Breast epithelium (tissue), 4 donors: Measurements from ENCODE around the gene WIPI1. TPM values are rescaled to one million over a fixed set of nuclear protein-coding genes. Genes with fewer than 3 reads are reported as not detected.

ENCODE experiments used
- DNase-seq, 2 donors: peaks; one replicate each; pipeline ENCODE4 v3.0.0-alpha.2; 2019; ENCODE audit warnings: low spot score in 2 of 2
- H3K27ac ChIP-seq, 2 donors: fragments of 200-600 bp; sonication (generic) in 1 of 2; one replicate each; pipeline ENCODE4 v1.5.1; 2016 to 2019; ENCODE audit warnings: mild to moderate bottlenecking in 1 of 2
- H3K27me3 ChIP-seq, 2 donors: fragments of 200-600 bp; sonication (generic) in 1 of 2; one replicate each; pipeline versions ENCODE4 v1.5.1 to v1.6.0; 2017 to 2019; ENCODE audit warnings: control low read depth in 1 of 2, mild to moderate bottlenecking in 1 of 2
- H3K36me3 ChIP-seq: fragments of 200-600 bp; one replicate; pipeline ENCODE4 v1.5.1; 2019
- H3K4me1 ChIP-seq, 2 donors: fragments of 200-600 bp; sonication (generic); one replicate each; pipeline ENCODE4 v1.5.1; 2016 to 2019; ENCODE audit warnings: control low read depth in 1 of 2
- H3K4me3 ChIP-seq, 3 donors: fragments of 200-600 bp; sonication (generic); 1 replicate in 2 of 3; 2 replicates in 1 of 3; pipeline ENCODE4 v1.5.1; 2016 to 2019; ENCODE audit warnings: mild to moderate bottlenecking in 3 of 3, moderate library complexity in 2 of 3
- H3K9me3 ChIP-seq, 2 donors: fragments of 200-600 bp; sonication (generic) in 1 of 2; one replicate each; pipeline ENCODE4 v1.5.1; 2016 to 2019; ENCODE audit warnings: control low read depth in 1 of 2
- CTCF ChIP-seq, 3 donors: fragments of 450-650 bp; IDR thresholded peaks; one replicate each; pipeline ENCODE4 v1.5.1; 2016 to 2017; ENCODE audit warnings: antibody characterized with exemption in 3 of 3, mild to moderate bottlenecking in 3 of 3, moderate library complexity in 3 of 3
- POLR2A ChIP-seq: fragments of 450-650 bp; IDR thresholded peaks from one replicate; pipeline ENCODE4 v1.6.1; 2016; ENCODE audit warnings: antibody characterized with exemption, mild to moderate bottlenecking, moderate library complexity
- POLR2AphosphoS5 ChIP-seq, 3 donors: sonication (generic); formaldehyde crosslinking; IDR thresholded peaks; one replicate each; pipeline ENCODE4 v1.6.1; 2017; ENCODE audit warnings: antibody characterized with exemption in 3 of 3
- intact Hi-C: fragments of 100-400 bp; cut with DNase I; formaldehyde crosslinking; loops from one replicate; pipeline ENCODE4 v1.15.1; 2023; ENCODE audit warnings: low total_unique reads
- total RNA-seq, 3 donors: library from RNA; depleted of rRNA; stranded (reverse); fragments of >200 nt; gene quantifications; one replicate each; pipeline ENCODE4 v1.1.0, GENCODE V29; 2016

The WIPI1 gene
- total RNA-seq, 3 donors from 2014 or later: 65.1 to 83.6 (median 70.9) TPM

- H3K36me3 ChIP-seq: no peaks in the 10 kb centered on the region
- intact Hi-C loops: no loop called here
- no peak overlapping the region for H3K4me3 ChIP-seq
- no peak overlapping the region for H3K27ac ChIP-seq
- H3K4me1 ChIP-seq: no peaks in the 10 kb centered on the region
- no peaks in the 10 kb centered on the region for H3K9me3 ChIP-seq
- no peak for DNase-seq
- no peaks in the 10 kb centered on the region for H3K27me3 ChIP-seq
- TF ChIP-seq POLR2AphosphoS5 (IDR thresholded peaks at IDR 0.05) (no peak), CTCF (IDR thresholded peaks at IDR 0.05) (no peak), POLR2A (no peak)
Observed at GRCh38 chr17:68452724-68453290, 4.5 kb downstream of the WIPI1 start.

GRCh38 chr17:68451670-68452354, 5.5 kb downstream of the WIPI1 start:
- TF ChIP-seq CTCF (IDR thresholded peaks at IDR 0.05) (no peak), POLR2AphosphoS5 (IDR thresholded peaks at IDR 0.05) (no peak), POLR2A (no peak)
- no peaks in the 10 kb centered on the region for H3K36me3 ChIP-seq

GRCh38 chr17:68450801-68451200, 6.5 kb downstream of the WIPI1 start:
- Histone ChIP-seq H3K27ac (no peak overlapping the region), H3K9me3 (no peaks in the 10 kb centered on the region)
- intact Hi-C loops: no loop called here

More at GRCh38 chr17:68451670-68452354, 5.5 kb downstream of the WIPI1 start:
- DNase-seq: no peak
- H3K4me1 ChIP-seq: no peaks in the 10 kb centered on the region
- H3K27ac ChIP-seq: no peak overlapping the region
- H3K4me3 ChIP-seq: no peak overlapping the region
- no peaks in the 10 kb centered on the region for H3K27me3 ChIP-seq
- no peaks in the 10 kb centered on the region for H3K9me3 ChIP-seq
- intact Hi-C loops: no loop called here

GRCh38 chr17:68450391-68450790, 6.9 kb downstream of the WIPI1 start:
- intact Hi-C loops: no loop called here
- Histone ChIP-seq H3K4me1 (no peaks in the 10 kb centered on the region), H3K36me3 (no peaks in the 10 kb centered on the region), H3K9me3 (no peaks in the 10 kb centered on the region), H3K27me3 (no peaks in the 10 kb centered on the region), H3K27ac (no peak overlapping the region), H3K4me3 (no peak overlapping the region)
- DNase-seq: no peak
- TF ChIP-seq CTCF (IDR thresholded peaks at IDR 0.05) (no peak), POLR2A (no peak), POLR2AphosphoS5 (IDR thresholded peaks at IDR 0.05) (no peak)

More at GRCh38 chr17:68450801-68451200, 6.5 kb downstream of the WIPI1 start:
- no peaks in the 10 kb centered on the region for H3K27me3 ChIP-seq
- H3K4me1 ChIP-seq: no peaks in the 10 kb centered on the region
- DNase-seq: no peak
- no peaks in the 10 kb centered on the region for H3K36me3 ChIP-seq
- TF ChIP-seq POLR2AphosphoS5 (IDR thresholded peaks at IDR 0.05): no peak
- TF ChIP-seq POLR2A: no peak
- TF ChIP-seq CTCF (IDR thresholded peaks at IDR 0.05): no peak
- H3K4me3 ChIP-seq: no peak overlapping the region

- intact Hi-C loops: no loop called here
- H3K9me3 ChIP-seq: no peaks in the 10 kb centered on the region
- H3K4me3 ChIP-seq: no peak overlapping the region
- no peak for TF ChIP-seq POLR2AphosphoS5 (IDR thresholded peaks at IDR 0.05)
- H3K27me3 ChIP-seq: no peaks in the 10 kb centered on the region
- no peak overlapping the region for H3K27ac ChIP-seq
- no peaks in the 10 kb centered on the region for H3K36me3 ChIP-seq
- H3K4me1 ChIP-seq: no peaks in the 10 kb centered on the region
- DNase-seq: no peak
Observed at GRCh38 chr17:68449021-68449739, 8.1 kb downstream of the WIPI1 start.
